GM12801 (cell line): Measurements from ENCODE around the gene QRFP.

Source experiments
- TF ChIP-seq, protein P1 (sequence below): IDR thresholded peaks from one replicate; pipeline ENCODE4 v1.5.1; 2011; ENCODE audit warnings: control low read depth; ENCODE audit not compliant: insufficient read length; ENCODE audit errors: extremely low read depth

Gene QRFP

DNA sequence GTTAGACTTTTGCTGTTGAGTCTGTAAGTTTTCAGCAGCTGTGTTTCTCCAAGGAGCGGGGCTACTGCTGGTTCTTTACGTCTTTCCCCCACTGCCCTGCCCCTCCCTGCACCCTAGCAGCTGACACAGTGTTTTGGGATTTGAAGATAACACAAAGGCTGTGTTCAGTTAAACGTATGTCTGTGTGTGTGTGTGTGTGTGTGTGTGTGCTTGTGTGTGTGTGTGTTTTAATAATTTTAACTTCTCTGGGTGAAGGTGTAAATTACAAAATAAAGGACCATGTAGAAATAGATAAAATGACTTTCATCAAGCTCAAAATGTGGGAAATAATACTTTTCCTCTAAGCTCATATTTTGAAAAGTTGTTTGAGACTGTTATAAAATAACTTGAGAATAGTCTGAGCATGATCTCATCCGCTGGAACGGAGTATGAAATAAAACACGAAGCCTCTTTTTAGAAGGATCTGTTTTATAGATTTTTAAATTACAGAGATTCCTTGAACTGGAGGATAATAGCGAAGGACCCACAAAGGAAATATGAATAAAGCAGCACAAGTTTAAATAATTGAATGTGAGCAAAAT lies 50.6 kb downstream of the QRFP start:
- TF ChIP-seq, protein P1, sequence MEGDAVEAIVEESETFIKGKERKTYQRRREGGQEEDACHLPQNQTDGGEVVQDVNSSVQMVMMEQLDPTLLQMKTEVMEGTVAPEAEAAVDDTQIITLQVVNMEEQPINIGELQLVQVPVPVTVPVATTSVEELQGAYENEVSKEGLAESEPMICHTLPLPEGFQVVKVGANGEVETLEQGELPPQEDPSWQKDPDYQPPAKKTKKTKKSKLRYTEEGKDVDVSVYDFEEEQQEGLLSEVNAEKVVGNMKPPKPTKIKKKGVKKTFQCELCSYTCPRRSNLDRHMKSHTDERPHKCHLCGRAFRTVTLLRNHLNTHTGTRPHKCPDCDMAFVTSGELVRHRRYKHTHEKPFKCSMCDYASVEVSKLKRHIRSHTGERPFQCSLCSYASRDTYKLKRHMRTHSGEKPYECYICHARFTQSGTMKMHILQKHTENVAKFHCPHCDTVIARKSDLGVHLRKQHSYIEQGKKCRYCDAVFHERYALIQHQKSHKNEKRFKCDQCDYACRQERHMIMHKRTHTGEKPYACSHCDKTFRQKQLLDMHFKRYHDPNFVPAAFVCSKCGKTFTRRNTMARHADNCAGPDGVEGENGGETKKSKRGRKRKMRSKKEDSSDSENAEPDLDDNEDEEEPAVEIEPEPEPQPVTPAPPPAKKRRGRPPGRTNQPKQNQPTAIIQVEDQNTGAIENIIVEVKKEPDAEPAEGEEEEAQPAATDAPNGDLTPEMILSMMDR, result no peak

- TF ChIP-seq, protein P1, result no peak
Observed at GRCh38 chr9:130845254-130845653, 51.4 kb downstream of the QRFP start.

- TF ChIP-seq, protein P1, result no peak
Observed at GRCh38 chr9:130844044-130844451, 52.6 kb downstream of the QRFP start.

DNA sequence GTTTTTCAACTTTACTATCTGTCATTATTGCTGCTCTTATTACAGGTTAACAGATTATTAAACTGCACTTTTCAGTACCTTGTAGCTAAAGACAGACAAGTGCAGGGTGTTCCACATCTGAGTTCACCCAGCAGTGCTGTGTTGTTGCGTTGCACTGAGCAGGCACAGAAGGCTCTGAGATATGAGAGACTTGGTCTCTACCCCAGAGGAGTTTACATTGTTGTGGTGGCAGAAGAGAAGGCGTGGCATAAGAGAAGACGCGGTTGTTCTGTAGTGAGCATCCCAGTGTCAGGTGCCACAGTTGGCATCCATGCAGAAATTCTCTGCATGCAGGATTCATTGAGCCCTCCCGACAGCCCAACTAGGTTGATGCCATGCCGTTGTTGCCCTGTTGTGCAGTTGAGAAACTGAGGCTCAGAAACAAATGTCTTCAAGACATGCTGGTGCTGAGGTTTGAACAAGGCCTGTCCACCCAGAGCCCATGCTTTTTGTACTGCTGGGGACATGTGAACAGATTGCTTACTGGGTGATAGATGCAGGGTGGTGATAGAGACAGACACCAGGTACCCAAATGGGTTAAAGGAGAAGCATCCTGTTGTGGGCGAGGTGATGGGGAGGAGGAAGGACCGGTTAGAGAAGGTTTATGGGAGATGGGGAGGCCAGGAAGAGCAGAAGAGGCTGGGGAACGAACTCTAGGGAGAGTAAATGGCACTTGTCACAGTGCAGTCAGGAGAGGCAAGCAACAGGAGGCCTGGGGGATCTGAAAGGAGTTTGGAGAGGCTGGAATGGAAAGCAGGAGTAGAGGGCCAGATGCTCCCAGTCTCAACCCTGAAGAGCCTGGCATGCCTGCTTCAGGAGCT lies 53.3 kb downstream of the QRFP start:
- TF ChIP-seq, protein P1, result no peak
